Thyroid gland (tissue), 4 donors: ENCODE measurements around the gene CTNNBL1. TPM values are rescaled to one million over a fixed set of nuclear protein-coding genes. Genes with fewer than 3 reads are reported as not detected.

Experiments used
- DNase-seq, 2 donors: peaks; one replicate each; pipeline ENCODE4 v3.0.0-alpha.2; 2019
- H3K27ac ChIP-seq, 3 donors: fragments of 200-600 bp; sonication (generic); 1 replicate in 2 of 3; 2 replicates in 1 of 3; pipeline ENCODE4 v1.5.1; 2016 to 2019; ENCODE audit warnings: mild to moderate bottlenecking in 1 of 3, moderate library complexity in 1 of 3
- H3K27me3 ChIP-seq: fragments of 200-600 bp; sonication (generic); one replicate; pipeline ENCODE4 v1.5.1; 2019
- H3K36me3 ChIP-seq, 2 donors: fragments of 200-600 bp; sonication (generic); one replicate each; pipeline ENCODE4 v1.5.1; 2016 to 2019
- H3K4me1 ChIP-seq, 2 donors: fragments of 200-600 bp; sonication (generic); one replicate each; pipeline ENCODE4 v1.5.1; 2017 to 2019
- H3K4me3 ChIP-seq, 3 donors: fragments of 200-600 bp; sonication (generic); replicated peaks in 1 of 3; 1 replicate in 2 of 3; 2 replicates in 1 of 3; pipeline ENCODE4 v1.5.1; 2016; ENCODE audit warnings: mild to moderate bottlenecking in 1 of 3
- H3K9me3 ChIP-seq: fragments of 200-600 bp; sonication (generic); one replicate; pipeline ENCODE4 v1.5.1; 2017
- CTCF ChIP-seq, 6 experiments: fragments of 200-600 bp in 3 of 6; fragments of 450-650 bp in 3 of 6; sonication (generic) in 3 of 6; IDR thresholded peaks; one replicate each; pipeline ENCODE4 v1.5.1; 2016 to 2019; ENCODE audit warnings: antibody characterized with exemption in 6 of 6, mild to moderate bottlenecking in 2 of 6, inconsistent platforms in 1 of 6, moderate library complexity in 1 of 6
- POLR2A ChIP-seq, 2 donors: fragments of 450-650 bp; IDR thresholded peaks; one replicate each; pipeline ENCODE4 v1.6.1; 2017; ENCODE audit warnings: antibody characterized with exemption in 2 of 2, mild to moderate bottlenecking in 2 of 2, moderate library complexity in 1 of 2
- WGBS, 2 donors: methylation state at CpG; one replicate each; pipeline ENCODE4 v1.1.5; 2017; 5-methylcytosine and 5-hydroxymethylcytosine counted together
- intact Hi-C: fragments of 100-400 bp; cut with DNase I; formaldehyde crosslinking; loops from one replicate; pipeline ENCODE4 v1.15.1; 2023
- total RNA-seq, 4 donors: library from RNA; depleted of rRNA; stranded (reverse); fragments of >200 nt; gene quantifications; one replicate each; pipeline ENCODE4 v1.2.3, GENCODE V29; 2016

CTNNBL1 gene
- total RNA-seq, 4 donors from 2014 or later, result 22.3 to 31.2 (median 24.6) TPM

GRCh38 chr20:37919389-37920040 lies 225.7 kb downstream of the CTNNBL1 start:
- no peak overlapping the region for H3K4me3 ChIP-seq
- WGBS, 2 donors, result 59 to 64% methylated on average over 5 of the region's 5 CpGs
- intact Hi-C loops, result no loop called here
- no peaks in the 10 kb centered on the region for H3K36me3 ChIP-seq
- no peak for DNase-seq
- TF ChIP-seq POLR2A (IDR thresholded peaks at IDR 0.05), result no peak
- no peak for TF ChIP-seq CTCF (IDR thresholded peaks at IDR 0.05)
- H3K27ac ChIP-seq, result no peak overlapping the region
- peaks cover 3 to 14% of the 10 kb centered on the region in 2 donors for H3K4me1 ChIP-seq
- peaks cover 4% of the 10 kb centered on the region for H3K27me3 ChIP-seq
- H3K9me3 ChIP-seq, result no peaks in the 10 kb centered on the region

DNA sequence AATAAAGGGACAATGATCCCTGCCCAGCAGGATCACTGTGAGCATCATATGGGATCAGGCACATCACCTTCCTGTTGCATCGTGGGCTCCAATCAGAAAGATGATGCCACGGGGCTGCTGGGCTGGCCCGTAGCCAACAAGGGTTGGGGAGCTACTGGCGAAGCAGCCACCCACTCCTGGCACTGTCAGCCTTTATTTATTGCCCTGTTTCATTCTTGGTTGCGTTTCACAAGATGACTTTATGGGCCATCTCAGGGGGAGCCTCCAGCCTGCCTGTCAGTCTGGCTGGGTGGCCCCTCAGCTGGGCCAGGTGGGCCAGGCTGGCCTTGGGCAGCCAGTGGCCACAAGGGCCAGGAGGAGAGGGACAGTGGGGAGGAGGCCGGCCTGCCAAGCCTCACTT lies 226.4 kb downstream of the CTNNBL1 start:
- intact Hi-C loops, result no loop called here
- WGBS, 2 donors, result 54 to 69% methylated on average over 5 to 6 of the region's 6 CpGs

GRCh38 chr20:37920679-37921322 lies 227.0 kb downstream of the CTNNBL1 start:
- DNase-seq, result no peak
- TF ChIP-seq POLR2A (IDR thresholded peaks at IDR 0.05), result no peak
- TF ChIP-seq CTCF (IDR thresholded peaks at IDR 0.05), result no peak
- no peak overlapping the region for H3K4me3 ChIP-seq
- intact Hi-C loops, result no loop called here
- H3K4me1 ChIP-seq, result peaks cover 0 to 4% of the 10 kb centered on the region in 2 donors
- 80% methylated on average over 1 of the region's 1 CpG; no CpG with 5 or more reads in 1 of the 2 donors for WGBS, 2 donors
- H3K36me3 ChIP-seq, result no peaks in the 10 kb centered on the region
- H3K27ac ChIP-seq, result no peak overlapping the region
- no peaks in the 10 kb centered on the region for H3K27me3 ChIP-seq
- no peaks in the 10 kb centered on the region for H3K9me3 ChIP-seq

More for the DNA sequence above, 226.4 kb downstream of the CTNNBL1 start:
- Histone ChIP-seq H3K36me3 (no peaks in the 10 kb centered on the region), H3K4me1 (peaks cover 0 to 6% of the 10 kb centered on the region in 2 donors), H3K27me3 (no peaks in the 10 kb centered on the region), H3K4me3 (no peak overlapping the region), H3K27ac (no peak overlapping the region), H3K9me3 (no peaks in the 10 kb centered on the region)
- no peak for DNase-seq
- TF ChIP-seq CTCF (IDR thresholded peaks at IDR 0.05) (no peak), POLR2A (IDR thresholded peaks at IDR 0.05) (no peak)

GRCh38 chr20:37921341-37921929 lies 227.6 kb downstream of the CTNNBL1 start:
- H3K27me3 ChIP-seq, result no peaks in the 10 kb centered on the region
- H3K27ac ChIP-seq, result no peak overlapping the region
- H3K4me3 ChIP-seq, result no peak overlapping the region
- no peak for DNase-seq
- WGBS, 2 donors, result 79 to 84% methylated on average over 6 of the region's 6 CpGs
- peaks cover 0 to under 1% of the 10 kb centered on the region in 2 donors for H3K4me1 ChIP-seq
- no peaks in the 10 kb centered on the region for H3K9me3 ChIP-seq
- no peak for TF ChIP-seq POLR2A (IDR thresholded peaks at IDR 0.05)
- TF ChIP-seq CTCF (IDR thresholded peaks at IDR 0.05), result no peak
- H3K36me3 ChIP-seq, result no peaks in the 10 kb centered on the region
- intact Hi-C loops, result no loop called here

Other genes with a start within 250 kb of the CTNNBL1 start
- gene NNAT, start 172.8 kb upstream of the CTNNBL1 start, total RNA-seq, result 1 to 10 TPM in 3 of 4 donors, under 1 TPM in 1; 0.45 to 4.9 (median 1.6) TPM
- 10 to 100 TPM; 56.6 to 80.3 (median 64.5) TPM for gene BLCAP, start 166.2 kb upstream of the CTNNBL1 start, total RNA-seq
- gene VSTM2L, start 209.1 kb downstream of the CTNNBL1 start, total RNA-seq, result 1 to 10 TPM in 3 of 4 donors, under 1 TPM in 1; 0.54 to 4.0 (median 1.9) TPM